ENCODE data around the gene INTS2.
"Not testable (repeated sequence)": the region's sequence is repeated elsewhere in the genome, so short reads cannot be mapped to it uniquely, and the experiment has no call there.

INTS2 gene

DNA sequence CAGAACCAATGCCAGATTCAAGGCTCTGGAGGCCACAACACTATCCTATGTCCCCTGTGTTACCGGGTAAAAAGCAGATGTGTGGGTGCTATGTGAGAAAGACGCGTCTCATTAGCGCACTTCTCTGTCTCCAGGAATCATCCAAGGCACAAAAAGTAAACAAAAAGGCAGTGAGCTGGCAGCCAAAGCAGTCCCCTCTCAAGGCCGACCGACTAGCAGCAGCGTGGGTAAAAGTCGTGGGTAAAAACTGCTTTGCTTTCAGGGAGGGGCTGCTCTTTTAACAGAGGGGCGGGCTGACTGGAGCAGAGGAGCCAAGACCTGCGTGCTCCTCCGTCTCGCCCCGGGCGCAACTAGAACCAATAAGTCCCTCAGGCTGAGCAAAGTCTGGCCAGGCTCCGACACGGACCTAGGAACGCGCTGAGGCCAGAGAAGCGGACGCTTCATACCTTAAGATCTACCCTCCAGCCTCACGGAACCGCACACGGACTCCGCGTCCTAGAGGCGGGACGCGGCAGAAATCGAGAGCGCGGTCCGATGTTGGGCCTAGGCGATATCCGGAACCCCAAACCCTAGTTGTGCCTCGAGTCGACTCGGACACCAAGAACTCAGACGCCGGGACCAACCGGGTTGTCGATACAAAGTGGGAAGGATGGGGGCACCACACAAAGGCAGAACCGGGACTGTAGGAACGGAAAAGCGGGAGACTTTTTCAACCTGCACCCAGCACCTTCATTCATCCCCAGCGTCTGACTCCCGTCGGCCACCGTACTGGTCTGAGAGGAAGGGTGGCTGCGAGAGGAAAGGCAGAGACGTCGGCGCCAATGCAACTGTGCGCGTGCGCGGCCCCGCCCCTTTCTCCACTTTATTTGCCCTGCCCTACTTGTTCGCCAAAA is at the start of gene INTS2:
TSS of gene INTS2 (minus strand) at position 775 of the 893 bp plus-strand sequence. CDS start 1,338 bp downstream, outside the sequence.
- peak; percentile 90 for DNase-seq (ENCODE audit: low read depth)
- peak within 1 kb of the TSS; percentile 78 for H3K4me3 ChIP-seq (ENCODE audit: low read depth, low read length)

- no peak for DNase-seq (ENCODE audit: low read depth)
- H3K4me3 ChIP-seq (ENCODE audit: low read depth, low read length) = no peak overlapping the region
Observed at GRCh38 chr17:61974115-61974514, 46.3 kb upstream of the INTS2 start.

DNA sequence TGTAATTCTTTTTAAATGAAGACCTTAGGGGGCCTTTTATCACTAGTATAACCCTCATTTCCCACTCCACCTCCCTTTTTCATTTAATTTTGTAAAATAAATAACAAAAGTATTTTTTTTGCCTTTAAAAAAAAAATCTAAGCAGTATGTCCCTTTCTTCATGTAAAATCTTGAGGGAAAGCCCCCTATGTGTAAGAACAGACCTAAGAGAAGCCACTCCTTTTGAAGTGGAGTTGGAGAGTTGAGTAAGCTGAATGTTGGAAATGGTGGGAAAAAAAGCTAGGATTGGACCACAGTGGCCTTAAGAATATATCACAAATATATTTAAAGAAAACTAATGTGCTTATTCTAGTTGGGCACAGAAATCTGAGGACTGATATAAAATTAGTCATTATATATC is 44.5 kb upstream of the INTS2 start:
- no peak overlapping the region for H3K4me3 ChIP-seq (ENCODE audit: low read depth, low read length)
- DNase-seq (ENCODE audit: low read depth) = no peak

DNA sequence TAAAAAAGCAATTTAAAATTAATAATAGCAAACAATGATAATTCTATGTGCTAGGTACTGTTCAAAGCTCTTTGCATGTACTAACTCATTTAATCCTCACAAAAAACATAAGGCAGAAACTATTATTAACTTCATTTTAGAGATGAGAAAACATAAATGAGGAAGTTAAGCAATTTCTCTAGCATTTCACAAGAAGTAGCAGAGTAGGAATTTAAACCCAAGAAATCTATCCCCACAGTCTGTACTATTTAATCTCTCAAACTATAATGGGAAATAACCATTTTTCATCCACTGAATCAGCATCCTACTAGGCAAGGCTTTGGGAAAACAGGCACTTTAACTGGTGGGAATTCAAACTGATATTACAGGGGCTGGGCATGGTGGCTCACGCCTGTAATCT is 42.2 kb upstream of the INTS2 start:
- DNase-seq (ENCODE audit: low read depth) = no peak
- H3K4me3 ChIP-seq (ENCODE audit: low read depth, low read length) = no peak overlapping the region

GRCh38 chr17:61968757-61969156 is 41.0 kb upstream of the INTS2 start:
- H3K4me3 ChIP-seq (ENCODE audit: low read depth, low read length) = no peak overlapping the region
- DNase-seq (ENCODE audit: low read depth) = no peak

DNA sequence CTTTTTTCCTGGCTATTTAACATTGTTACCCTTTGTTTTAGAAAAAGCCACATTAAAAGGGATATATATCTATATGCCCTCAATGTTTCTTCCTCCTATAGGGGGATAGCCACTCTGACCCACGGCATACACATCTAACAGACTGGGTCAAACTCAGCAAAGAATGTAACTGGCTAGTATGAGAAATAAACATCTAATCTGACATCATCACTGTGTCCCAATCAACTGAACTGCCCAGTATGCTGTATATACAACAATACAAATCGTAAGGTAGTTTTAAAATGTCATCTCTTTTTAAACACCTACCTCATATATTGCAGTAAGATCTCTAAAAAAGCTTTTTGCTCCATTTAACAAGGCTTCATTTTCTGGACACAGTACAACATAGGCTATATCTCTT is 39.9 kb upstream of the INTS2 start:
- H3K4me3 ChIP-seq (ENCODE audit: low read depth, low read length) = no peak overlapping the region
- DNase-seq (ENCODE audit: low read depth) = no peak

- H3K4me3 ChIP-seq (ENCODE audit: low read depth, low read length) = no peak overlapping the region
- DNase-seq (ENCODE audit: low read depth) = no peak
Observed at GRCh38 chr17:61966191-61966590, 38.4 kb upstream of the INTS2 start.

DNA sequence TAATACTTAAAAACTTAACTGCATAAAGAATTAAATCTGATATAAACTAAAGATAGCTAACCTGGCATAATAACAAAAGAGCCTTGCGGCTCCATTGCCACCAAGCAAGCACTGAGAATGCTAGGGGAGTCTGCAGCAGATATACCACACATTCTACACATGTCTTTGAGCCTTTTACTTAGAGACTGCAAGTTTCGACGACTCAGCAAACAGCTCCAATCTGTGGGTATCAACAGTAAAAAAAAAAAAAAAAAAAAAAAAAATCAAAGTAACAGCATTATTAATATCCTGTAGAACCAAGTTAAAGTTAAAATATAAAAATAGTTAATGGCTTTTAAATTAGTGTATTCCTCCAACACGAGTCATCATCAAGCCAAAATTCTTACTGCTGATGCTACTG is 27.8 kb upstream of the INTS2 start:
- DNase-seq (ENCODE audit: low read depth) = no peak
- H3K4me3 ChIP-seq (ENCODE audit: low read depth, low read length) = no peak overlapping the region

GRCh38 chr17:61947367-61948078 is 19.7 kb upstream of the INTS2 start:
- DNase-seq (ENCODE audit: low read depth) = no peak
- no peak overlapping the region for H3K4me3 ChIP-seq (ENCODE audit: low read depth, low read length)

- H3K4me3 ChIP-seq (ENCODE audit: low read depth, low read length) = no peak overlapping the region
- no peak for DNase-seq (ENCODE audit: low read depth)
Observed at GRCh38 chr17:61946359-61946758, 18.6 kb upstream of the INTS2 start.

DNA sequence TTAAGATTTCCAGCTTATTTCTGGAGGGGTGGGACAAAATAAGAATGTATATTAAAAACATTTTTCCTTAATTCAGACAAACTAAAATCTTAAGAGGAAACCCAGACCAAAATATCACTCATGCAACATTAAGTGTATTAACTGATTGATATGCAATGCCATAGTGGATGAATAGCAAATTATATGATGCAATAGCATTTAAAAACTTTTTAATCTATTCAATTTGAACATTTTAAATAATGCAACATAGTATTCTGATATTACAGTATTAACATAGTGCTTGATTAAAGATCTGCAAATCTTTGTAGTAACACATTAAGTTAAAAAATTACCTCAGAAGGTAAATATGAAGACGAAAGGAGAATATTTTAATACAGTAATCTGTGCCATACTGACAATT is 15.3 kb upstream of the INTS2 start:
- no peak overlapping the region for H3K4me3 ChIP-seq (ENCODE audit: low read depth, low read length)
- no peak for DNase-seq (ENCODE audit: low read depth)

GRCh38 chr17:61942085-61942484 is 14.3 kb upstream of the INTS2 start:
- no peak for DNase-seq (ENCODE audit: low read depth)
- no peak overlapping the region for H3K4me3 ChIP-seq (ENCODE audit: low read depth, low read length)

GRCh38 chr17:61928101-61928436 is 287 bp upstream of the INTS2 start:
- DNase-seq (ENCODE audit: low read depth) = no peak
- peak overlapping the region; percentile 78 for H3K4me3 ChIP-seq (ENCODE audit: low read depth, low read length)

DNA sequence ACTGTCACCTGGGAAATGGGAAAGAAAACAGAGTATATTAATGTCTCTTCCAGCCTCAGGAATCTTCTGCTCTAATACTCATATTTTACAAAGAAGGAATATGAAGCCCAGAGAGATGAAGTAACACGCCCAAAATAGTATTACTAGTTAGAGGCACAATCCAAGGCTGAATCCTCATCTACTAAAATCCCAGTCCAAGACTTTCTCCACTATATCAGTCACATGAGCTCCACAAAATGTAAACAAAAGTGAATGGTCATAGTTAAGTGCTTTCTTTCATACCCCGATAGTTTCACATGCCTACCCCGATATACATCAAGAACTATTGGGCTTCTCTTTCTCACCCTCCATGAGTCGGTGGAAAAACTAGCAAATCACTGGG is 965 bp downstream of the INTS2 start:
- peak overlapping the region; percentile 78 for H3K4me3 ChIP-seq (ENCODE audit: low read depth, low read length)
- DNase-seq (ENCODE audit: low read depth) = no peak

DNA sequence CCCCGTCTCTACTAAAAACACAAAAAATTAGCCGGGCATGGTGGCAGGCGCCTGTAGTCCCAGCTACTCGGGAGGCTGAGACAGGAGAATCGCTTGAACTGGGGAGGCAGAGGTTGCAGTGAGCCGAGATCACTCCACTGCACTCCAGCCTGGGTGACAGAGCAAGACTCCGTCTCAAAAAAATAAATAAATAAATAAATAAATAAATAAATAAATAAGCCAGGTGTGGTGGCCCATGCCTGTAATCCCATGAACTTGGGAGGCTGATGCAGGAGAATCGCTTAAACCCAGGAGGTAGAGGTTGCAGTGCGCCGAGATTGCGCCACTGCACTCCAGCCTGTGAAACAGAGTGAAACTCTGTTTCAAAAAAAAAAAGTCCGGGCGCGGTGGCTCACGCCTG is 12.6 kb downstream of the INTS2 start:
- not testable (repeated sequence) for DNase-seq (ENCODE audit: low read depth); H3K4me3 ChIP-seq (ENCODE audit: low read depth, low read length)

GRCh38 chr17:61908292-61909037 is 19.3 kb downstream of the INTS2 start:
- no peak for DNase-seq (ENCODE audit: low read depth)
- H3K4me3 ChIP-seq (ENCODE audit: low read depth, low read length) = no peak overlapping the region

- no peak for DNase-seq (ENCODE audit: low read depth)
- no peak overlapping the region for H3K4me3 ChIP-seq (ENCODE audit: low read depth, low read length)
Observed at GRCh38 chr17:61907361-61907760, 20.4 kb downstream of the INTS2 start.

DNA sequence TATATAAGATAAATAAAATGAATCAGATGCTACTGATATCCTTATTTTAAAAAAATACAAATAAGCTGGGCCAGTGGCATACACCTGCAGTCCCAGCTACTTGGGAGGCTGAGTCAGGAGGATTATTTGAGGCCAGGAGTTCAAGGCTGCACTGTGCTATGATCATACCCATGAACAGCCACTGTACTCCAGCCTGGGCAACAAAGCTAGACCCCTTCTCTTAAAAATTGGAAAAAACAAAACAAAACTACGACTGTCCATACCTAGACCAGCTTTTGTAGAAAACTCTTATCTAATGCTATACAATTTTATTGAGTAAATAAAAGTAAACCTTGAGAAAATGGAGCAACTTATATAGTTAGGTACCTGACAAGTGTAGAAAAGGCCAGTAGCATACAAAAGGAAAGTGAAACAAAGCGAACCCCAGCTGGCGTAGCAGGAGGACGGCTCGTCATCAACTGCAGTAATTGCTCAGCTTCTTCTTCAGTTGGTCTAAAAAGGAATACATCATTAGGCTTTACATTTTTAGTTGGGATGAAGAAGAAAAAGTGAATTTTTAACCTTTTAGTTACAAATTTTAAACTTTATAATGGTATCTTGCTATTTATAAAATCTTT is 23.6 kb downstream of the INTS2 start:
- no peak overlapping the region for H3K4me3 ChIP-seq (ENCODE audit: low read depth, low read length)
- no peak for DNase-seq (ENCODE audit: low read depth)

DNA sequence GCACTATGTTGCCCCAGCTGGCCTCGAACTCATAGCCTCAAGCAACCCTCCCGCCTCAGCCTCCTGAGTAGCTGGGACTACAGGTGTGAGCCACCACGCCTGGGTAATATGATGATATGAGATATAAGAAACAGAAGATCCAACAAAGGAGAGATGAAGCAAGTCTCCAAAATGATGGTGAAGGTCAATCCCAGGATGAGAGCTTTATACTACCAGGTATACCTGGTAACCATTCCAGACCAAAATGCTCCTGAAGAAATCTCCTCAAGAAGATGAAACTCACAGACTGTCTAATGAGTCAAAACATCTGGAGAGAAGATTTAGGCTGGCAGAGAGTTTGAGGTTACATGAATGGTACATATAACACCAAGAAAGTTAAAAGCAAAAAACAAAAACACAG is 24.5 kb downstream of the INTS2 start:
- no peak for DNase-seq (ENCODE audit: low read depth)

More for the DNA sequence above, 24.5 kb downstream of the INTS2 start:
- H3K4me3 ChIP-seq (ENCODE audit: low read depth, low read length) = no peak overlapping the region

All from skeletal muscle cell (primary cell).